ENCODE results near the gene ACER3. TPM values are rescaled to one million over a fixed set of nuclear protein-coding genes. Genes with fewer than 3 reads are reported as not detected.

Gene ACER3
- total and polyA plus RNA-seq, 2 of the 4 experiments (the other 2 are of a cell fraction): 3.5 to 10.0 TPM

DNA sequence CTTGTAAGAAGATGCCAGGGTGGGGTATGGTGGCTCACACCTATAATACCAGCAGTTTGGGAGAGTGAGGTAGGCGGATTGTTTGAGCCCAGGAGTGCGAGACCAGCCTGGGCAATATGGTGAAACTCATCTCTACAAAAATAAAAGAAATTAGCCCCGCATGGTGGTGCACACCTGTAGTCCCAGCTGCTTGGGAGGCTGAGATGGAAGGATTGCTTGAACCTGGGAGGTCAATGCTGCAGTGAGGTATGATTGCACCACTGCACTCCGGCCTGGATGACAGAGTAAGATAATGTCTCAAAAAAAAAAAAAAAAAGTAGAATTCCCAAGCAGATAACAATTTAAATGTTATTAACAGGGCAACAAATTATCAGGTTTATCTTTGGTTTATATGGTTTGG, 20.2 kb downstream of the ACER3 start:
- H3K14ac ChIP-seq (replicated peaks; ENCODE audit: low read depth, low read length): no peak overlapping the region
- no peak overlapping the region for H4K91ac ChIP-seq (ENCODE audit: insufficient read depth, low read depth, low read length)
- no peaks in the 10 kb centered on the region for H3K27me3 ChIP-seq (ENCODE audit: control insufficient read depth, insufficient read depth, low read length)
- no peaks in the 10 kb centered on the region for H3K36me3 ChIP-seq (ENCODE audit: control insufficient read depth, insufficient read depth, low read length)
- no peak overlapping the region for H3K4me2 ChIP-seq (ENCODE audit: low read depth, low read length)
- no peak overlapping the region for H4K8ac ChIP-seq (ENCODE audit: low read depth in 2 of 2, low read length in 2 of 2)
- no peak overlapping the region for H2BK5ac ChIP-seq (ENCODE audit: low read depth, low read length, poor library complexity, severe bottlenecking)
- H3K9me1 ChIP-seq (ENCODE audit: insufficient read depth, low read length): no peaks in the 10 kb centered on the region
- H2BK15ac ChIP-seq (ENCODE audit: low read depth, low read length): no peak overlapping the region
- H3K4ac ChIP-seq (ENCODE audit: low read depth, low read length): no peak overlapping the region
- H3K79me1 ChIP-seq (ENCODE audit: low read depth in 1 of 2, low read length in 2 of 2): peaks cover under 1 to 4% of the 10 kb centered on the region in 2 experiments; a peak in 2 of 4 replicates
- no CpG with 5 or more reads among the region's 4 CpGs for WGBS, 2 experiments (ENCODE audit: extremely low coverage in 2 of 2, insufficient read length in 1 of 2)
- TF ChIP-seq BHLHE40 (IDR thresholded peaks at IDR 0.05; ENCODE audit: low read depth, low read length): no peak
- TF ChIP-seq CHD1 (IDR thresholded peaks at IDR 0.05; ENCODE audit: low read depth, low read length): no peak
- no peak for TF ChIP-seq POLR2A (IDR thresholded peaks at IDR 0.05; ENCODE audit: low read depth, low read length)
- H4K5ac ChIP-seq (ENCODE audit: low read depth, low read length): no peak overlapping the region
- H3K56ac ChIP-seq (ENCODE audit: extremely low read depth, insufficient read depth, low read length): no peak overlapping the region
- dilution Hi-C loops (cut with HindIII; ENCODE audit: low sequenced_read_pairs, unreplicated experiment) (no loop called here), intact Hi-C loops (cut with micrococcal nuclease) (no loop called here), in situ Hi-C loops (cut with MboI; ENCODE audit: low sequenced_read_pairs) (no loop called here)
- H3K23ac ChIP-seq (ENCODE audit: low read depth, low read length): no peak overlapping the region
- no peak overlapping the region for H2BK20ac ChIP-seq (ENCODE audit: low read depth, low read length)
- H2AFZ ChIP-seq (replicated peaks; ENCODE audit: low read length, poor library complexity): no peak overlapping the region
- no peak overlapping the region for H3K4me3 ChIP-seq (ENCODE audit: insufficient read depth, low read depth, low read length)
- DNase-seq (no peak), ATAC-seq (ENCODE audit: low read depth) (no peak)
- H3K9ac ChIP-seq (ENCODE audit: low read depth, low read length): no peak overlapping the region
- no peaks in the 10 kb centered on the region for H3K9me3 ChIP-seq (ENCODE audit: control insufficient read depth, insufficient read depth, low read length)
- H4K20me1 ChIP-seq (ENCODE audit: insufficient read depth, low read length): no peaks in the 10 kb centered on the region
- no TSS peak for BruUV-seq (replicated peaks)
- H2BK120ac ChIP-seq (ENCODE audit: low read depth, low read length): no peak overlapping the region
- H3K18ac ChIP-seq (ENCODE audit: low read depth, low read length): no peak overlapping the region
- no peak overlapping the region for H2AK9ac ChIP-seq (replicated peaks; ENCODE audit: low read depth, low read length, poor library complexity)
- no peak overlapping the region for H3K27ac ChIP-seq (ENCODE audit: insufficient read depth, low read length)
- no peaks in the 10 kb centered on the region; the same call in 1 of the 2 replicates for H3K4me1 ChIP-seq (ENCODE audit: control insufficient read depth, insufficient read depth, low read length)
- H2AK5ac ChIP-seq (ENCODE audit: low read depth, low read length): no peak overlapping the region
- CTCF ChIA-PET: no interaction called here
- POLR2A ChIA-PET (ENCODE audit: unreplicated experiment): no interaction called here
